Sigmoid colon (tissue), 7 donors: ENCODE results near the gene SHH. TPM values are rescaled to one million over a fixed set of nuclear protein-coding genes. Genes with fewer than 3 reads are reported as not detected.

Source experiments
- DNase-seq: peaks from one replicate; pipeline ENCODE4 v3.0.0-alpha.2; 2019
- H3K27ac ChIP-seq, 4 donors: fragments of 200-600 bp; sonication (generic); one replicate each; pipeline ENCODE4 v1.5.1; 2016 to 2019; ENCODE audit warnings: mild to moderate bottlenecking in 1 of 4
- H3K27me3 ChIP-seq, 3 donors: fragments of 200-600 bp; sonication (generic); one replicate each; pipeline ENCODE4 v1.5.1; 2019; ENCODE audit warnings: mild to moderate bottlenecking in 1 of 3
- H3K36me3 ChIP-seq, 4 donors: fragments of 200-600 bp; sonication (generic); one replicate each; pipeline ENCODE4 v1.5.1; 2016 to 2019
- H3K4me1 ChIP-seq, 4 donors: fragments of 200-600 bp; sonication (generic); one replicate each; pipeline ENCODE4 v1.5.1; 2017 to 2019
- H3K4me3 ChIP-seq, 4 donors: fragments of 200-600 bp; sonication (generic); one replicate each; pipeline ENCODE4 v1.5.1; 2017 to 2019; ENCODE audit warnings: mild to moderate bottlenecking in 2 of 4, moderate library complexity in 1 of 4
- H3K9me3 ChIP-seq, 4 donors: fragments of 200-600 bp in 3 of 4; sonication (generic) in 3 of 4; one replicate each; pipeline versions ENCODE4 v1.5.1 to v1.6.1; 2013 to 2019
- EP300 ChIP-seq, 4 donors: sonication (generic); formaldehyde crosslinking; IDR thresholded peaks; one replicate each; pipeline ENCODE4 v1.6.1; 2017; ENCODE audit warnings: antibody characterized with exemption in 4 of 4
- POLR2A ChIP-seq, 2 donors: fragments of 450-650 bp; IDR thresholded peaks; one replicate each; pipeline ENCODE4 v1.6.1; 2016; ENCODE audit warnings: antibody characterized with exemption in 2 of 2, mild to moderate bottlenecking in 2 of 2, moderate library complexity in 2 of 2
- POLR2AphosphoS5 ChIP-seq, 4 donors: sonication (generic); formaldehyde crosslinking; IDR thresholded peaks; one replicate each; pipeline ENCODE4 v1.6.1; 2017; ENCODE audit warnings: antibody characterized with exemption in 4 of 4
- WGBS, 2 donors: extraction: QIAGEN DNeasy Blood & Tissue Kit; methylation state at CpG; one replicate each; pipeline ENCODE4 v1.1.7; 2013; 5-methylcytosine and 5-hydroxymethylcytosine counted together
- intact Hi-C: fragments of 100-400 bp; cut with DNase I; formaldehyde crosslinking; loops from one replicate; pipeline ENCODE4 v1.15.1; 2023
- polyA plus RNA-seq, 3 donors: library from polyadenylated mRNA; stranded (reverse); fragments of 200-250 nt; gene quantifications; one replicate each; pipeline ENCODE4 v1.2.3, GENCODE V29; 2013
- total RNA-seq, 4 donors: library from RNA; depleted of rRNA; stranded (reverse); fragments of >200 nt; gene quantifications; one replicate each; pipeline ENCODE4 v1.1.0, GENCODE V29; 2016
- TF ChIP-seq, protein P1 (sequence below), 4 experiments: fragments of 450-650 bp in 3 of 4; fragments of 200-600 bp in 1 of 4; IDR thresholded peaks; one replicate each; pipeline ENCODE4 v1.5.1; 2016 to 2019; ENCODE audit warnings: antibody characterized with exemption in 4 of 4, mild to moderate bottlenecking in 3 of 4, moderate library complexity in 2 of 4
- donor health status: healthy with polysubstance abuse.
- donor health status: Bipolar disorder and iron deficiency.
- donor health status: healthy.

SHH gene
- total and polyA plus RNA-seq, 7 donors, result 0.46 to 1.8 (median 0.60) TPM; not detected in 4

DNA sequence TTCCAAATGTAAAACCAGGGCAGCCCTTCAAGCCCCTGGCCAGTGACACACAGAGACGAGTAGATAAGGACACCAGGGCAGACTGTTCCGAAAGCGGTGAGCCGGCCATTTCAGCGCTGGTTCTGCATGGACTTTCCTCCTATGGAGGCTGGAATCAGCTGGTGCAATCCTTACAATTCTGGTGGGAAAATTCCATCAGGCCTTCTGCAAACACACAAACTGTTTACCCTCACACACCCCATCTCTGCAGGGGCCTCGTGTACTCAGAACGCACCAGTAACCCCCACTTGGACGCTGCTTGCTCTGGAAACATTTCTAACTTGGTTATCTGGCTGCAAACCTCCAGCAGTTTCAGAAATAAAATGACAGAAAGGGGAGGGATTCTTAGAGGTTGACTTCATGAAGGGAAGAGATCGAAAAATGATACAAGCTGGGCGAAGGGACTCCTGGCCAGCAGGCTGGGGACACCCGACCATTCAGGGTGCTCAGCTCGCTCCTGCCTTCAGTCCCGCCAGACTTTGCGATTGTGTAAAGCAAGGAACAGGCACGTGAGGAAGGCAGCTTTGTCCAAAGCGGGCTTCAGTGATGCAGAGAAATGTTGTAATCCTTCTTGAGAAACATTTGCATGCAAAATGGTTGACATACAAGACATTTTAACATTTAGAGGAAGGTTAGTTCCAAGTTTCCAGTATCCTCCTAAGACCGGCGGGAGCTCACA, 19.7 kb upstream of the SHH start:
- no peak for TF ChIP-seq POLR2A (IDR thresholded peaks at IDR 0.05)
- no peak for TF ChIP-seq POLR2AphosphoS5 (IDR thresholded peaks at IDR 0.05)
- TF ChIP-seq EP300 (IDR thresholded peaks at IDR 0.05), result no peak
- TF ChIP-seq, protein P1, sequence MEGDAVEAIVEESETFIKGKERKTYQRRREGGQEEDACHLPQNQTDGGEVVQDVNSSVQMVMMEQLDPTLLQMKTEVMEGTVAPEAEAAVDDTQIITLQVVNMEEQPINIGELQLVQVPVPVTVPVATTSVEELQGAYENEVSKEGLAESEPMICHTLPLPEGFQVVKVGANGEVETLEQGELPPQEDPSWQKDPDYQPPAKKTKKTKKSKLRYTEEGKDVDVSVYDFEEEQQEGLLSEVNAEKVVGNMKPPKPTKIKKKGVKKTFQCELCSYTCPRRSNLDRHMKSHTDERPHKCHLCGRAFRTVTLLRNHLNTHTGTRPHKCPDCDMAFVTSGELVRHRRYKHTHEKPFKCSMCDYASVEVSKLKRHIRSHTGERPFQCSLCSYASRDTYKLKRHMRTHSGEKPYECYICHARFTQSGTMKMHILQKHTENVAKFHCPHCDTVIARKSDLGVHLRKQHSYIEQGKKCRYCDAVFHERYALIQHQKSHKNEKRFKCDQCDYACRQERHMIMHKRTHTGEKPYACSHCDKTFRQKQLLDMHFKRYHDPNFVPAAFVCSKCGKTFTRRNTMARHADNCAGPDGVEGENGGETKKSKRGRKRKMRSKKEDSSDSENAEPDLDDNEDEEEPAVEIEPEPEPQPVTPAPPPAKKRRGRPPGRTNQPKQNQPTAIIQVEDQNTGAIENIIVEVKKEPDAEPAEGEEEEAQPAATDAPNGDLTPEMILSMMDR (IDR thresholded peaks at IDR 0.05), result no peak
- Histone ChIP-seq H3K27me3 (peaks cover 0 to 24% (median 0%) of the 10 kb centered on the region in 3 donors), H3K27ac (no peak overlapping the region), H3K4me1 (no peaks in the 10 kb centered on the region), H3K4me3 (no peak overlapping the region), H3K36me3 (no peaks in the 10 kb centered on the region), H3K9me3 (no peaks in the 10 kb centered on the region)
- intact Hi-C loops, result no loop called here
- WGBS, 2 donors, result 77 to 84% methylated on average over 18 of the region's 18 CpGs
- DNase-seq, result no peak

DNA sequence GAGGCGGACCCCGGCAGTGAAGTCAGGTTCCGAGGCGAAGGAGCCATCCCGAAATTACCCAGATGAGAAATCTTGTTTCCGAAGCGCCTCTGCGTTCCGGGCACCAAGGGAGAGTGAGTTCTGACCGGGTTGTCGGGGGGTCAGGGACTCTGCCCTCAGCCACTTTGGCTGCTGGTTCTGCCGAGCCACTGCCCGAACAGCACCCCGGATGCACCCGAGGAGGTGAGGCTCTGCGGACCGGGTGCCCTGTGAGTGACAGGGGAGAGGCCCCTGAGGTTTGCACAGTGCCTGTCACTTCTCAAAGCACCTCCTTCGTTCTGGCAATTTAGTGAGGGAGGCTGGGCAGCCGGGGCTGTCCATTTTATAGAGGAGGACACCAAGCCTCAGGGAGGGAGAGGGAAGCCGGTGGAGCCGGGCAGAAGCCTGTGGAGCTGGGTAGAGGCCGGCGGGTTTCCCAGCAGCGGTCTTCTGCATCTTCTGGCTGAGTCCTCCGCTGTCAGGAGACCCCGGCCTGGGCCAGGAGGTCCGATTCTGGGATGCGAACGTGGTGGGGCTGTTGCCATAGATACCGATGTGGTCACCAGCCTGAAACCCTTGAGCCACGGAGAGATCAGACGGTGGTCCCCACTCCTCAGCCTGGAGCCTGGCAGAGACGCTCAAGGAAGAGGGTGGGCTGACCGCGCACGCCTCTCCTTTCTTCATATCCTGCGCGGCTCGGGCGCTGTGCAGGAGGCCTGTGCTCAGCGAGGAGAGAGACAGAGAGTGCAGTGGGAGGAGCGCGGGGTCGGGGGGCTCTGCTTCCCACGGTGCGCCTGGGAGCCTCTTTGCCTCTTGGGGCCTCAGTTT, 18.9 kb upstream of the SHH start:
- no peak overlapping the region for H3K27ac ChIP-seq
- H3K27me3 ChIP-seq, result peaks cover 0 to 24% (median 0%) of the 10 kb centered on the region in 3 donors
- TF ChIP-seq POLR2AphosphoS5 (IDR thresholded peaks at IDR 0.05) (no peak), EP300 (IDR thresholded peaks at IDR 0.05) (no peak), POLR2A (IDR thresholded peaks at IDR 0.05) (no peak)
- TF ChIP-seq, protein P1 (IDR thresholded peaks at IDR 0.05), result no peak
- H3K36me3 ChIP-seq, result no peaks in the 10 kb centered on the region
- no peaks in the 10 kb centered on the region for H3K4me1 ChIP-seq
- 85 to 89% methylated on average over 46 of the region's 46 CpGs for WGBS, 2 donors
- no peak overlapping the region for H3K4me3 ChIP-seq
- intact Hi-C loops, result no loop called here
- H3K9me3 ChIP-seq, result no peaks in the 10 kb centered on the region
- no peak for DNase-seq

DNA sequence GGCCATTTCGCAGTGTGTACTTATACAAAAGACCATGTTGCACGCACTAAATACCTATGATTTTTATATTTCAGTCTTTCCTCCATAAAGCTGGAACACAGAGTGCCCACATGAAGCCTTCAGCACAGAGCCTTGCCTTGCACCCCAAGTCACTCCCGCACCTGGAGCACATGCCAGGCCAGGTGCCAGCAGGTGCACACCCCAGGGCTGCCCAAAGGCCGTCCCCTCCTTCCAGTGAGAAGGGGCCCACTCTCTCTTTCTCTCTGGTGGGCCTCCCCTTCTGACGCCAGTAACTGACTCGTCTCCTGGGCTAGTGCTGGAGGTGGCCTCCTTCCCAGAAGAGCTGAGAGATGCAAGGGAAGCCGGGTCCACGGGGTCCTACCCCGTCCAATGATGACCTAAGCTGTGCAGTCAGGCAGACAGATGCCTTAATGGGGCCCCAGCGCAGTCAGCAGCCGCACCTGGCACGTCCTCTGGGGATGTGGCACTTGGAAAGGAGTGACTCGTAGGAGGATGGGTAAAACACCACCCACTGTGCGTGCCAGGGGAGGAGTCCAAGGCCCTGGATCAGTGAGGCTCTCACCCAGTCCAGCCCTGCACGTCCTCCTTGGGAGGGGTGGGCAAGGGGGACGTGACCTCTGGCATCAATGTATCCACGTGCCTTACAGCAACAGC, 17.7 kb upstream of the SHH start:
- Histone ChIP-seq H3K27me3 (peaks cover 0 to 24% (median 0%) of the 10 kb centered on the region in 3 donors), H3K4me3 (no peak overlapping the region), H3K9me3 (no peaks in the 10 kb centered on the region), H3K27ac (no peak overlapping the region), H3K36me3 (no peaks in the 10 kb centered on the region), H3K4me1 (no peaks in the 10 kb centered on the region)
- WGBS, 2 donors, result 81 to 82% methylated on average over 17 of the region's 17 CpGs
- intact Hi-C loops, result no loop called here
- TF ChIP-seq POLR2A (IDR thresholded peaks at IDR 0.05), result no peak
- TF ChIP-seq POLR2AphosphoS5 (IDR thresholded peaks at IDR 0.05), result no peak
- TF ChIP-seq EP300 (IDR thresholded peaks at IDR 0.05), result no peak
- TF ChIP-seq, protein P1 (IDR thresholded peaks at IDR 0.05), result no peak
- no peak for DNase-seq

DNA sequence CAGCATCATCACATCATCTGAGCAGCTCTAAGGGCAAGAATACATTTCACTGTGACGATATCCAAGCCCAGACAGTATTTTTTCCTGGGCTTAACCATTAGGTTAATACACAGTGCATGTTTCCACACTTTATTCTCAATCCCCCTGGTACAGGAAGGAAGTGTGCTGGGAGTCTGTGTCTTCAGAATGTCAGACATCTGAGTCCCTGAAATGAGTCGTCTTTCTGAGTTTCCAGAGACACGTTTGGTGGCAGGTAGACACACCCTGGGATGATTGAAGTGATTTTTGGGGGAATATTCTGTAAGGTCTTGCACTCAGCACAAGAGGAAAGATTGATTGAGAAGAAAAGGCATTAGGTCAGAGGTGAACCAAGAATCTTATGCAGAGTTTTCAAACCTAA, 13.1 kb upstream of the SHH start:
- no peak for DNase-seq
- no peaks in the 10 kb centered on the region for H3K9me3 ChIP-seq
- peaks cover 0 to 26% (median 0%) of the 10 kb centered on the region in 3 donors for H3K27me3 ChIP-seq
- no peak overlapping the region for H3K27ac ChIP-seq
- 23 to 42% methylated on average over 3 of the region's 3 CpGs for WGBS, 2 donors
- H3K4me1 ChIP-seq, result no peaks in the 10 kb centered on the region
- intact Hi-C loops, result no loop called here
- TF ChIP-seq POLR2A (IDR thresholded peaks at IDR 0.05), result no peak
- TF ChIP-seq POLR2AphosphoS5 (IDR thresholded peaks at IDR 0.05), result no peak
- TF ChIP-seq, protein P1 (IDR thresholded peaks at IDR 0.05), result no peak
- TF ChIP-seq EP300 (IDR thresholded peaks at IDR 0.05), result no peak
- H3K4me3 ChIP-seq, result no peak overlapping the region
- H3K36me3 ChIP-seq, result no peaks in the 10 kb centered on the region
